Measurements from ENCODE around the gene SMARCA4. TPM values are rescaled to one million over a fixed set of nuclear protein-coding genes. Genes with fewer than 3 reads are reported as not detected.
A peak's percentile ranks its signal among the peaks of the same experiment; 100 is the strongest.

The SMARCA4 gene
- total RNA-seq, 1 experiment from 2014 or later = 36.2 TPM

DNA sequence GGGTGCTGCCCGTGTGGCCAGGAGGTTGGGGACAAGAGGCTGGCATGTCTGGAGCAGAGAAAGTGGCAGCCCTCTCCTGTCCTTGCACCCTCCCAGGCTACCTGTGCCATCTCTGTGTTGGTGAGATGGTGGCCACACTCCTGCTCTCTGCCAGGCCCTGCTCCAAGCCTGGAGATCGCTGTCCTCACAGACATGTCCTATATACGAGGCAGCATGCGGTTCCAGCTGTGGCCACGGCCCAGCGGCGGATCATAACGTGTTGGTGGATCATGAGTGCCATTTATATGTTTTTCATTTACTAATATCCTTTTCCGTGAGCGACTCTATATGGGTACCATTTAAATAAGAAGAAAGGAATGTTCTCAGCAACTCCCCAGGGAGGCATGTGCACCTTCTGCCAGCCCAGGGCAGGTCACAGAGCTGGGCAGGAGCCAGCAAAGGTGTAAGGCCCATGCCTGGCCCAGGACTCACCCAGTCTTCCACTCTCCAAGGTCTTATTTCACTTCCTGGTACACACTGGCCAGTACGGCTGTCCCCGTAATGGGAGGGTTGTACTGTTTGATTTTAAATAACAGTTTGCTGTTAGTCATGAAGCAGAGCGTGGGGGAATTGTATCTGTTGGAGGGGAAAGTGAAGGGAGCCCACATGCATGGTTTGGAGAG lies 81.3 kb downstream of the SMARCA4 start:
- H3K9me3 ChIP-seq (ENCODE audit: control insufficient read depth, insufficient read depth, low read depth, low read length) = no peaks in the 10 kb centered on the region
- in situ Hi-C loops (cut with HindIII; ENCODE audit: low pct_unique_long_range_greater_than_20kb, low sequenced_read_pairs) = no loop called here
- H3K4me1 ChIP-seq (ENCODE audit: control insufficient read depth, insufficient read depth, low read length) = no peaks in the 10 kb centered on the region
- intact Hi-C loops (cut with micrococcal nuclease; ENCODE audit: unreplicated experiment) = loop anchor here (1.0 kb wide), 1 partner anchor 11 kb away; no protein-coding TSS in a partner anchor
- no TSS peak for BruUV-seq (replicated peaks)
- DNase-seq (ENCODE audit: low read depth, low spot score) = no peak
- H3K36me3 ChIP-seq (ENCODE audit: control insufficient read depth, insufficient read depth, low read length) = peaks cover 15% of the 10 kb centered on the region
- no peak overlapping the region for H3K4me3 ChIP-seq (ENCODE audit: low read depth in 2 of 2, low read length in 2 of 2)
- ChIA-PET POLR2A (no interaction called here), CTCF (no interaction called here)
- ATAC-seq = peak; percentile 24; the same call in 1 of the 2 replicates
- TF ChIP-seq, protein P1, sequence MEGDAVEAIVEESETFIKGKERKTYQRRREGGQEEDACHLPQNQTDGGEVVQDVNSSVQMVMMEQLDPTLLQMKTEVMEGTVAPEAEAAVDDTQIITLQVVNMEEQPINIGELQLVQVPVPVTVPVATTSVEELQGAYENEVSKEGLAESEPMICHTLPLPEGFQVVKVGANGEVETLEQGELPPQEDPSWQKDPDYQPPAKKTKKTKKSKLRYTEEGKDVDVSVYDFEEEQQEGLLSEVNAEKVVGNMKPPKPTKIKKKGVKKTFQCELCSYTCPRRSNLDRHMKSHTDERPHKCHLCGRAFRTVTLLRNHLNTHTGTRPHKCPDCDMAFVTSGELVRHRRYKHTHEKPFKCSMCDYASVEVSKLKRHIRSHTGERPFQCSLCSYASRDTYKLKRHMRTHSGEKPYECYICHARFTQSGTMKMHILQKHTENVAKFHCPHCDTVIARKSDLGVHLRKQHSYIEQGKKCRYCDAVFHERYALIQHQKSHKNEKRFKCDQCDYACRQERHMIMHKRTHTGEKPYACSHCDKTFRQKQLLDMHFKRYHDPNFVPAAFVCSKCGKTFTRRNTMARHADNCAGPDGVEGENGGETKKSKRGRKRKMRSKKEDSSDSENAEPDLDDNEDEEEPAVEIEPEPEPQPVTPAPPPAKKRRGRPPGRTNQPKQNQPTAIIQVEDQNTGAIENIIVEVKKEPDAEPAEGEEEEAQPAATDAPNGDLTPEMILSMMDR (IDR thresholded peaks at IDR 0.05) = no peak
- TF ChIP-seq SIN3A (IDR thresholded peaks at IDR 0.05; ENCODE audit: borderline replicate concordance, insufficient read depth, low read depth, low read length) (no peak), POLR2AphosphoS5 (IDR thresholded peaks at IDR 0.05; ENCODE audit: low read depth, low read length) (no peak), TCF7L2 (IDR thresholded peaks at IDR 0.05; ENCODE audit: low read depth, low read length) (no peak)
- TF ChIP-seq, protein P2, sequence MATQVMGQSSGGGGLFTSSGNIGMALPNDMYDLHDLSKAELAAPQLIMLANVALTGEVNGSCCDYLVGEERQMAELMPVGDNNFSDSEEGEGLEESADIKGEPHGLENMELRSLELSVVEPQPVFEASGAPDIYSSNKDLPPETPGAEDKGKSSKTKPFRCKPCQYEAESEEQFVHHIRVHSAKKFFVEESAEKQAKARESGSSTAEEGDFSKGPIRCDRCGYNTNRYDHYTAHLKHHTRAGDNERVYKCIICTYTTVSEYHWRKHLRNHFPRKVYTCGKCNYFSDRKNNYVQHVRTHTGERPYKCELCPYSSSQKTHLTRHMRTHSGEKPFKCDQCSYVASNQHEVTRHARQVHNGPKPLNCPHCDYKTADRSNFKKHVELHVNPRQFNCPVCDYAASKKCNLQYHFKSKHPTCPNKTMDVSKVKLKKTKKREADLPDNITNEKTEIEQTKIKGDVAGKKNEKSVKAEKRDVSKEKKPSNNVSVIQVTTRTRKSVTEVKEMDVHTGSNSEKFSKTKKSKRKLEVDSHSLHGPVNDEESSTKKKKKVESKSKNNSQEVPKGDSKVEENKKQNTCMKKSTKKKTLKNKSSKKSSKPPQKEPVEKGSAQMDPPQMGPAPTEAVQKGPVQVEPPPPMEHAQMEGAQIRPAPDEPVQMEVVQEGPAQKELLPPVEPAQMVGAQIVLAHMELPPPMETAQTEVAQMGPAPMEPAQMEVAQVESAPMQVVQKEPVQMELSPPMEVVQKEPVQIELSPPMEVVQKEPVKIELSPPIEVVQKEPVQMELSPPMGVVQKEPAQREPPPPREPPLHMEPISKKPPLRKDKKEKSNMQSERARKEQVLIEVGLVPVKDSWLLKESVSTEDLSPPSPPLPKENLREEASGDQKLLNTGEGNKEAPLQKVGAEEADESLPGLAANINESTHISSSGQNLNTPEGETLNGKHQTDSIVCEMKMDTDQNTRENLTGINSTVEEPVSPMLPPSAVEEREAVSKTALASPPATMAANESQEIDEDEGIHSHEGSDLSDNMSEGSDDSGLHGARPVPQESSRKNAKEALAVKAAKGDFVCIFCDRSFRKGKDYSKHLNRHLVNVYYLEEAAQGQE (IDR thresholded peaks at IDR 0.05; ENCODE audit: insufficient read depth in 1 of 2, low read depth in 2 of 2, low read length in 1 of 2) = no peak
- H3K27me3 ChIP-seq (ENCODE audit: control insufficient read depth, insufficient read depth, low read length) = no peaks in the 10 kb centered on the region
- H3K27ac ChIP-seq (ENCODE audit: low read length) = no peak overlapping the region

DNA sequence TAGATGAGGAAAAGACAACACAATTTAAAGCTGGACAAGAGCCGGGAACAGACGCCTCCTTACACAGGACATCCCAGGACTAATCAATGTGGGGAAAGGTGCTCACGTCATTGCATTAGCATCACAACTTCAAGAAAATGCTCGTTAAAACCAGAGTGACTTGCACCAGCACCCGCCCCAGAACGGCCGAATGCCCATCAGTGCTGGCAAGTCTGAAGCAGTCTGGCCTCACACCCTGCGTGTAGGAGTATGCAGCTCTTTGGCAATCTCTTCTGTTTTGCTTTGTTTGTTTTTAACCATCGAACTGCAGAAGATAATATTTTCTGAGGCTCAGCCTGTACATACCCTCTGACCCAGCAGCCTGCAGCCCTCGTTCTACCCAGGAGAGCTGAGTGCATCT lies 83.6 kb downstream of the SMARCA4 start:
- no peaks in the 10 kb centered on the region for H3K4me1 ChIP-seq (ENCODE audit: control insufficient read depth, insufficient read depth, low read length)
- POLR2A ChIA-PET = no interaction called here
- CTCF ChIA-PET = no interaction called here
- H3K27ac ChIP-seq (ENCODE audit: low read length) = no peak overlapping the region
- no peak for TF ChIP-seq SIN3A (IDR thresholded peaks at IDR 0.05; ENCODE audit: borderline replicate concordance, insufficient read depth, low read depth, low read length)
- TF ChIP-seq TCF7L2 (IDR thresholded peaks at IDR 0.05; ENCODE audit: low read depth, low read length) = no peak
- TF ChIP-seq, protein P2 (IDR thresholded peaks at IDR 0.05; ENCODE audit: insufficient read depth in 1 of 2, low read depth in 2 of 2, low read length in 1 of 2) = no peak
- no peak for TF ChIP-seq POLR2AphosphoS5 (IDR thresholded peaks at IDR 0.05; ENCODE audit: low read depth, low read length)
- H3K4me3 ChIP-seq (ENCODE audit: low read depth in 2 of 2, low read length in 2 of 2) = no peak overlapping the region
- in situ Hi-C loops (cut with HindIII; ENCODE audit: low pct_unique_long_range_greater_than_20kb, low sequenced_read_pairs) (no loop called here), intact Hi-C loops (cut with micrococcal nuclease; ENCODE audit: unreplicated experiment) (no loop called here)
- no peaks in the 10 kb centered on the region for H3K27me3 ChIP-seq (ENCODE audit: control insufficient read depth, insufficient read depth, low read length)
- DNase-seq (ENCODE audit: low read depth, low spot score) (no peak), ATAC-seq (no peak)
- no TSS peak for BruUV-seq (replicated peaks)
- peaks cover 2% of the 10 kb centered on the region; the same call in 1 of the 2 replicates for H3K36me3 ChIP-seq (ENCODE audit: control insufficient read depth, insufficient read depth, low read length)
- H3K9me3 ChIP-seq (ENCODE audit: control insufficient read depth, insufficient read depth, low read depth, low read length) = no peaks in the 10 kb centered on the region

Data from Panc1 (cell line).